Dedifferentiated amniotic fluid mesenchymal stem cell (primary cell): ENCODE measurements around the gene HSPA12A.

ENCODE experiments used
- DNase-seq: peaks from one replicate; pipeline ENCODE4 v3.0.0-alpha.2; 2016; ENCODE audit errors: extremely low spot score

HSPA12A gene

DNA sequence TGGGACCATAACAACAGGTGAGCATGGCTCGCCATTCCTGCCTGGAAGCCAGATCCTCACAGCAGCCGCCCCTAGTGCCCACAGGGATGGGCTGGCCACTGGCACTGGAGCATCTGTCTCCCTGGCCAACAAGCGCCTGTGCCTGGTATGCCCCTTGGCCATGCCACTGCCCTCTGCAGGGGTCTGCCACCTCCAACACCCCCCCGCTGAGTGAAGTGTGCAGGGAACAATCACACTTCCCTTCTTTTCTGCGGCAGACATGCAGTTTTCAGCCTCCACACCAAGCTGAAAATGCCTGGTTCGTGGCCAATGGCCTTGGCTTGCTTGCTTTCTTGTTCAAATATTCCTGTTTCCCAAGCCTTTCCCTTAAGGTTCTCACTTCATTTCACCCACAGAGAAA is 50.7 kb downstream of the HSPA12A start:
- DNase-seq, result no peak

DNA sequence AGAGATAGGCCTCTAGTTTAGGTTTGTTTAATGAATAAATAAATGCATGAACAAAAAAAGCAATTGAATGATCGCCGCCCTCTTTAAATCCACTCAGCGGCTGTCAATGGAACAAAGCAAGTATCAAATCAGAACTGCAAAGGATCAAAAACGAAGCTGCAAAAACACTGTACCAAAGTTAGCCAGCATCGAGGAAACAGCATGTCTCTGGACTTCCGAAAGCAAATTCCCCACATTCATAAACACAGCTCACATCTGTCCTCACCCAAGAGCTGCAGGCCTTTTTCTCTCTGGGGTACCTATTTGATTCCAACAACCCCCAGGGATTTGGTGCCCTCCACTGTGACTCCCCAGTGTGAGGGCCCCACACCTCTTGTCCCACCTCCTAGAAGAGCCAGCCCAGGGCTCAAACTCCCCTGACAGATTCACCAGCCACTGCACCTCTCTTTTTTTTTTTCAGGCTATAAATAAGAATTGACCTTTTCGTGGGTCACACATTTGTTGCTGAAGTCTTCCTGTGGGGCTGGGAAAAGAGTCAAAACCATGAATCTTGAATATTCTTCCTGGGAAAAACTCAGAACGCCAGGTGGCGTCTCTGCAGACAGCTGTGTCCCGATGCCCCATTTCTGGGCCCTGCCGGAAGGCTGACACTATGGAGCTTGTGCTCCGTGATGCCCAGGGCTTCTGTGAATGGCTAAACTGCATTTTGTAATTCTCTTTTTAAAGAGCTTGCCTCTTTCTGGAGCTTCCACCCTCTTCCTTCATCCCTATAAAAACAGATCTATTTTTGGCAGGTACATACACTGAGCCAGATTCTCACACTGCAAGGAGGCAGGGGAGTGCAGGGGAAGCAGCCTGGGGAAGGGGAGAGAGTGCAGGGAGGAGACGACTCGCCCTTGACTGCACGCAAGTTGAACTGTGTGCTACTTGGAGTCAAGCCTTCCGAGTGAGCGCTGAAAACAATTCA is 51.7 kb downstream of the HSPA12A start:
- DNase-seq, result no peak

GRCh38 chr10:116689744-116690143 is 52.6 kb downstream of the HSPA12A start:
- DNase-seq, result no peak

GRCh38 chr10:116688741-116689495 is 53.4 kb downstream of the HSPA12A start:
- DNase-seq, result no peak

GRCh38 chr10:116688241-116688711 is 54.1 kb downstream of the HSPA12A start:
- DNase-seq, result no peak

- DNase-seq, result no peak
Observed at GRCh38 chr10:116687633-116688032, 54.7 kb downstream of the HSPA12A start.

GRCh38 chr10:116686632-116687031 is 55.7 kb downstream of the HSPA12A start:
- DNase-seq, result no peak

- no peak for DNase-seq
Observed at GRCh38 chr10:116685807-116686206, 56.6 kb downstream of the HSPA12A start.

- DNase-seq, result no peak
Observed at GRCh38 chr10:116684781-116685180, 57.6 kb downstream of the HSPA12A start.

DNA sequence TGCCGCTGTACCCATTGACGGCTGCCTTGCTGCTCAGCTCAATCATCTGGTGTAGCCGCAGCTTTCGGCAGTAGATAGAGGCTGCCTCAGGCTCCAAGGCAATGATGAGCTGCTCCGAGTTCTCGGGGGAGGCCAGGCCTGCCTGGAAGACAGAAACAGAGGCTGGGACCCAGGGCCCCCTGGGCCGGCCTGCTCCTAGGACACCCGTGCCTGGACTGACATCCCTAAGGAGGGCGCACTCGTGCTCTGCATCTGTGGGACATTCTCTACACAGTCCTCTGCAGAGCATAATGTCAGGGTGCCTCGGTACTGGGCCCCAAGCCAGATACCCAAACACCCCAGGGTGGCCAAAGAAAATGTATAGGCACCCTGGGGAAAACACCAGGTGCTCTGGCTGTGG is 58.5 kb downstream of the HSPA12A start:
- DNase-seq, result no peak

DNA sequence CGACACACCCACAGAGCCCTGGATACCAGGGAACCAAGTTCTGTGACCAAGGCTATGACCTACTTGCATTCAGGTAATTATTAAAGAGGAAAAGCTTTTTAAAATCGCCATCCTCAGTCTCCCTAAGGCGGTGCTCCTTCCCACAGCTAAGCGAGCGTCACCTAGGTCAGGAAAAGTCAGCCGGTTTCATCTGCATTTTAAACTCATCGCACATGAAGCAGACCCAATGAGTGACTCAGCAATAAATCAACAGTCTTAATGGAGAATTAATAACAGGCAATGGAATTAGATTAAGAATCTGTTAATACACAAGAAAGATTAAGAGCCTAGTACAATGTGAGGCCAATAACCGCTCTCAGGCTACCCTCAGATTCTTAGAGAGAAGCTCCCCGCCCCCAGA is 59.2 kb downstream of the HSPA12A start:
- no peak for DNase-seq

DNA sequence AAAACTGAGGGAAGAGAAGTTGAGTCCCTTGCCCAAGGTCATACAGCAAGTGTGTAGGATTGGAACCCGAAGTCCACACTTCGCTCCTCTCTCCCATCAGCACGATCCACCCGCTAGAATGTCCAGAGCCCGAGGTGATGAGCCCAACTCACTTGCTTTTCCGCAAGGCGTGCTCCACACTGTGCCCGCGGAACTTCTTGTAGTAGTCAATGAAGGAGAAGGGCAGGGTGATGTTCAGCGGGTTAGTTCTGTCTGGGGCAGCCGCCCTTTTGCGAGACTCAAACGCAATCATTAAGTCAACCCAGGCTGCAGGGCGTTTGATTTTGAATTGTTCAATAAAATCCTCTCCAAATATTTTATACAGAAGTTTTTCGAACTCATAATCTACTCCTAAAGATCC is 63.0 kb downstream of the HSPA12A start:
- DNase-seq, result no peak

GRCh38 chr10:116676633-116677032 is 65.7 kb downstream of the HSPA12A start:
- DNase-seq, result no peak

- DNase-seq, result no peak
Observed at GRCh38 chr10:116676118-116676517, 66.2 kb downstream of the HSPA12A start.

DNA sequence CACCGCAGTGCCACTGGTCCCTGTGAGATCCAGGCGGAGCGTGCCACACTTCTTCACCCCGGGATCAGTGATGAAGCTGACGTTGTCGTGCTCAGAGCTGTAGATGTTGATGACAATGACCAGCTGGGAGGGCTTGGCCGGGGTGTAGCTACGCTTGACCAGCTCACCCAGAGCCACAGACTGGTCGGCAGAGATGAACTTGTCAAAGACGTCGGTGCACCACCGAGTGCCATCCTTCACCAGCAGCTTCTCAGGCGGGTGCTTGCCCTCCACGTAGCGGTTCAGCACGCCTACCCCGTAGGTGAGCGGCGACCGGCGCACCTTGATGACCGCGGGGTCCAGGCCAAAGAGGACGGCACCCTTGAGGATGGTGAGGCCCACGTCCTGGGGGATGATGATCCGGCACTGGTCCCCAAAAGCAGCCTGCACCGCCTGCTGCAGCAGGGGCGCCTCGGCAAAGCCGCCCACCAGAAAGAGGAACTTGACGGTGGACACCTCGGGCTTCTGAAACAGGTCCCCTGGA is 67.4 kb downstream of the HSPA12A start:
- no peak for DNase-seq

- no peak for DNase-seq
Observed at GRCh38 chr10:116673866-116674265, 68.5 kb downstream of the HSPA12A start.

DNA sequence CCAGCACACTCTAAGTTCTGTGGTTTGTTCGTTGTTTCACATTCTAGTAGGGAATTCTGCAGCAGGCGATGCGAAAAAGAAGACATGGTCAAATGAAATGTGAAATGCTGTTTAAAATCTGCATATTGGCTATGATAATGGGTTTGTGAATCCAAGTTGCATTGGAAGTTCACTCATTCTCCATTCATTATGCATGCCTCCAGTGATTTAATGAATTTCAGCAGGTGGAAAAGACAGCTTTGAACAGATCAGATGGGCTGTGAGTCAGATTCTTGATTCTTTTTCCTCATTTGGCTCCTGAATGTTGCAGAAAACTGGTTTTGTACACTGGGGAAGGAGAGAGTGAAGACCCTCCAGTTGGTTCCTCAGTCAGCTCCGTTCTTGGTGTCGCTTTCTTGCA is 69.5 kb downstream of the HSPA12A start:
- no peak for DNase-seq

DNA sequence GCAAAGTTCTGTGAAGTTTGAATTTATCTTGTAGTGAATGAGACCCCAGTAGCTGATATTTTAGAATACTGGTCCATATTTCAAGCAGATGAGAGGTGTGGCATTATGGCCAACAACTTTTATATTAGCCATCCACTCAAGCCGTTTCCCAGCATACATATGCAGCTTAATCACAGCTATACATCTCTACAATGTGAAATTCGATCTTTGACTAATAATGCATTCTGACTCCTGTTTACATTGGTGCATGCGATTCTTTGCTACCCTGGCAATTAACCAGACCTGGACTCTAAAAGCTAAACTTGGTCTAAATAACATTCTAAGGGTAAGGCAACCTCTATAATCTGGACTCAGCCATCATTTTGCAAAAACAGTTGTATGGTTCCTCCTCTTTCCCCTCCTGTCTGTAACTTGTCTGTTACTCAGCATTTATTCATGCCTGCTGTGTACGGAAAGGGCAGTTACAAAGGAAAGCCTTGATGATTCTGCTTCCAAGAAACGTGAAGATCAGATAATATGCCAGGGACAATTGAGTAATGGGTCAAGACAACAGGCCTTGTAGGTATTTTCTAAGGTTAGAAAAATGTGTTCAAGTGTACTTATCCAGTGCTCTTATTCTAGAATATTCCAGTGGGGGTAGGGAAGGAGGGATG is 71.0 kb downstream of the HSPA12A start:
- DNase-seq, result no peak

- DNase-seq, result no peak
Observed at GRCh38 chr10:116670706-116671105, 71.7 kb downstream of the HSPA12A start.

DNA sequence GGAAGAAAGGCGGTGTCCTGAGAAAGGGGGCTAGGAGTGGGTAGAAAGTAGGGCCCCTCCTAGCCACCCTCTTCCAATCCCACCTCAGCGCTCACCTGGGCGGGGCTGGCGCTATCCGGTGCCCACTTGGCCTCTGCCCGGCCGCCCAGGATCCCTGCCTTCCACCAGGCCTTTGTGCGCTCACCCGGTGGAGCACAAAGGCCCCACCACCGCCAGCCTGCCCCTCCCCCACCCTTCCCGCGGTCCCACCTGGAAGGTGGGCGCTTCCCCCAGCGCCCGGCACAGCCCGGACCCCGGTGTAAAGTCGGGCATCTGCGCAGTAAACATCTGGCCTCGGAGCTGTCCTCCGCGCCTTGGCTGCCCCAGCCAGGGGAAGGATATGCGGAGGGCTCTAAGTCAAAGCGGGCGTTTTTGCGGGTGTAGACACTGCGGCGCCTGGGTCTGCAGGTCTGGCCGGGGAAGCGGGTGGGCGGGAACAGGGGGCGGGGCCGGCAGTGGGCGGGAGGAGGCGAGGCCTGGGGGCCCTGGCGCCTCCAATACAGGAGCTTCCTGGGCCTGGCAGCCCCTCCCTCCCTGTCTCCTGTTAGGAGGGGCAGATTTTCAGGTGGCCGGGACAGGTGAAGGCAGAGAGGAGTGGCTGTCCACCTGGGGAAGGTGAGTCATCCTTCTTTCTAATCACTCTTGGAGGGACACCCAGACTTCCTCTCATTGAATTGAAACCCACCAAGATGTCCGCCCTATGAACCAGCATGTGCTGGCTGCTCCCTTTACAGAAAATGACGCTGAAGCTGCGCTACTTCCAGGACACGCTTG is 72.3 kb downstream of the HSPA12A start:
- no peak for DNase-seq

DNA sequence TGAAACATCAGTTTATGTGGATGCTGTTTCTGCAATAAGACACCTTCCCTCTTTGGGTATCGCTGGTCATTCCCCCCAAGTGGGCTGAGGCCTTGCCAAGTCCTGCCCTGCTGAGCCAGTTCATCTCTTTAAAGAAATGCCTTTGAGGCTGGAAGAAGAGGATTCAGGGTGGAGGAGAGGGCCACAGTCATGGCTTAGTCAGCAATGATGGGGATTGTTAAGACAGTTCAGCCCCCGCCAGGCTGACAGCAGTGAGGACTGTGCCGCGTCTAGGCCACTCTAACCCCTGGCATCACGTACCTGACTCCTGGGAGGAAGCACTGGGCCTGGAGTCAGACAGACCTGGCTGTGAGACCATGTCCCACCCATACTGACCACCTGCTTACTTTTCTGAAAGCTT is 73.3 kb downstream of the HSPA12A start:
- DNase-seq, result no peak
